HCT116 (cell line): Measurements from ENCODE around the gene SEPTIN5. TPM values are rescaled to one million over a fixed set of nuclear protein-coding genes. Genes with fewer than 3 reads are reported as not detected.

ENCODE experiments used
- ATAC-seq: fragments of 200-7000 bp; cut with Tn5 transposase; 2 replicates; pipeline ENCODE4 v1.9.1; 2020; ENCODE audit warnings: mild to moderate bottlenecking, moderate library complexity
- BruUV-seq: library from RNA; stranded (reverse); fragments of 400-500 nt; replicated peaks from 2 replicates; lab custom pipeline; 2021; lab: Mats Ljungman, UMichigan
- CTCF ChIA-PET: fragments of 300-600 bp; sonication (Branson Sonifier 250); formaldehyde crosslinking; loops from one replicate; lab custom pipeline; 2021; ENCODE audit warnings: antibody characterized with exemption; lab: Charles Lee
- POLR2A ChIA-PET: fragments of 300-600, 350-600 bp; sonication (Branson Sonifier 250); formaldehyde crosslinking; loops from one replicate; lab custom pipeline; 2021; ENCODE audit warnings: antibody characterized with exemption; lab: Charles Lee
- RAD21 ChIA-PET, 2 experiments: fragments of 300-600 bp; sonication (Branson Sonifier 250); formaldehyde crosslinking; loops; one replicate each; lab custom pipeline; 2023; ENCODE audit warnings: low total read pairs in 2 of 2; ENCODE audit not compliant: uncharacterized antibody in 2 of 2, unreplicated experiment in 2 of 2, low non-redundant PET in 1 of 2; lab: Charles Lee
- DNase-seq: peaks from one replicate; pipeline ENCODE4 v3.0.0-alpha.2; 2010; ENCODE audit warnings: low read depth, low spot score
- H2AFZ ChIP-seq: fragments of 200-600 bp; shearing (Covaris generic), sonication (generic); 2 replicates; pipeline ENCODE4 v1.6.1; 2017; ENCODE audit warnings: low read depth, mixed run types, mixed read lengths, antibody characterized with exemption, low read length; ENCODE audit not compliant: poor library complexity, severe bottlenecking
- H3K27ac ChIP-seq: 2 replicates; pipeline ENCODE4 v1.5.1; 2012; ENCODE audit warnings: low read depth, low read length
- H3K27me3 ChIP-seq: fragments of 200-600 bp; sonication (generic); 2 replicates; pipeline ENCODE4 v1.6.1; 2016; ENCODE audit warnings: mixed run types, low read length, mixed read lengths; ENCODE audit not compliant: insufficient read depth
- H3K36me3 ChIP-seq, 2 experiments: fragments of 200-500 bp in 1 of 2; fragments of 200-600 bp in 1 of 2; sonication (Bioruptor generic) in 1 of 2; sonication (generic) in 1 of 2; 2 replicates each; pipeline versions ENCODE4 v1.5.1 to v1.6.1; 2014 to 2016; ENCODE audit warnings: low read length in 2 of 2, inconsistent platforms in 1 of 2, mixed read lengths in 1 of 2, mixed run types in 1 of 2; ENCODE audit not compliant: insufficient read depth in 2 of 2, control insufficient read depth in 1 of 2
- H3K4me1 ChIP-seq, 2 experiments: fragments of 200-600 bp in 1 of 2; sonication (generic) in 1 of 2; 2 replicates each; pipeline versions ENCODE4 v1.5.1 to v1.6.1; 2012 to 2017; ENCODE audit warnings: low read length in 2 of 2, inconsistent platforms in 1 of 2, mild to moderate bottlenecking in 1 of 2, mixed read lengths in 1 of 2, mixed run types in 1 of 2, moderate library complexity in 1 of 2; ENCODE audit not compliant: insufficient read depth in 2 of 2, control insufficient read depth in 1 of 2
- H3K4me2 ChIP-seq: fragments of 200-600 bp; sonication (generic); 2 replicates; pipeline ENCODE4 v1.6.1; 2017; ENCODE audit warnings: mixed run types, low read length, mixed read lengths
- H3K4me3 ChIP-seq, 2 experiments: fragments of 200-600 bp in 1 of 2; sonication (generic) in 1 of 2; replicated peaks in 1 of 2; 2 replicates each; pipeline ENCODE4 v1.5.1; 2011 to 2016; ENCODE audit warnings: low read length in 2 of 2, control low read depth in 1 of 2, low read depth in 1 of 2, mild to moderate bottlenecking in 1 of 2, mixed read lengths in 1 of 2, mixed run types in 1 of 2
- H3K79me2 ChIP-seq: fragments of 200-600 bp; sonication (generic); 2 replicates; pipeline ENCODE4 v1.6.1; 2017; ENCODE audit warnings: mild to moderate bottlenecking, mixed run types, low read length, moderate library complexity, mixed read lengths; ENCODE audit not compliant: insufficient read depth
- H3K9ac ChIP-seq: fragments of 200-600 bp; sonication (generic); 2 replicates; pipeline ENCODE4 v1.6.1; 2016; ENCODE audit warnings: low read length, mixed read lengths
- H3K9me2 ChIP-seq: fragments of 200-600 bp; sonication (generic), shearing (Covaris generic); 2 replicates; pipeline ENCODE4 v1.6.1; 2017; ENCODE audit warnings: mixed run types, mild to moderate bottlenecking, moderate library complexity; ENCODE audit not compliant: insufficient read depth
- H3K9me3 ChIP-seq, 2 experiments: fragments of 200-500 bp in 1 of 2; fragments of 200-600 bp in 1 of 2; sonication (Bioruptor generic) in 1 of 2; sonication (generic) in 1 of 2; 2 replicates each; pipeline ENCODE4 v1.6.1; 2014 to 2017; ENCODE audit warnings: low read length in 2 of 2, mixed read lengths in 2 of 2, inconsistent platforms in 1 of 2, low read depth in 1 of 2, mild to moderate bottlenecking in 1 of 2, mixed run types in 1 of 2, moderate library complexity in 1 of 2; ENCODE audit not compliant: control insufficient read depth in 1 of 2, insufficient read depth in 1 of 2
- H4K20me1 ChIP-seq: fragments of 200-600 bp; sonication (generic), shearing (Covaris generic); 2 replicates; pipeline ENCODE4 v1.6.1; 2017; ENCODE audit warnings: mixed run types, mild to moderate bottlenecking, moderate library complexity; ENCODE audit not compliant: insufficient read depth
- ATF3 ChIP-seq: IDR thresholded peaks from 2 replicates; pipeline ENCODE4 v1.6.1; 2012
- CEBPB ChIP-seq: IDR thresholded peaks from 2 replicates; pipeline ENCODE4 v1.6.1; 2012; ENCODE audit warnings: low read depth
- ELF1 ChIP-seq: IDR thresholded peaks from 2 replicates; pipeline ENCODE4 v1.6.1; 2012; ENCODE audit warnings: low read depth, borderline replicate concordance
- EZH2 ChIP-seq: fragments of 200-600 bp; sonication (generic); IDR thresholded peaks from 2 replicates; pipeline ENCODE4 v1.6.1; 2017; ENCODE audit warnings: antibody characterized with exemption, mixed run types
- EZH2phosphoT487 ChIP-seq: fragments of 200-600 bp; IDR thresholded peaks from 2 replicates; pipeline ENCODE4 v1.6.1; 2018; ENCODE audit warnings: antibody characterized with exemption, borderline replicate concordance
- FOSL1 ChIP-seq: IDR thresholded peaks from 2 replicates; pipeline ENCODE4 v1.6.1; 2012; ENCODE audit warnings: low read depth
- JUND ChIP-seq: IDR thresholded peaks from 2 replicates; pipeline ENCODE4 v1.6.1; 2012
- POLR2AphosphoS5 ChIP-seq: IDR thresholded peaks from 2 replicates; pipeline ENCODE4 v1.6.1; 2011; ENCODE audit warnings: mild to moderate bottlenecking, low read depth, low read length, moderate library complexity
- REST ChIP-seq: IDR thresholded peaks from 2 replicates; pipeline ENCODE4 v1.6.1; 2012; ENCODE audit warnings: low read depth
- SIN3A ChIP-seq: IDR thresholded peaks from 2 replicates; pipeline ENCODE4 v1.6.1; 2012; ENCODE audit warnings: low read depth
- SRF ChIP-seq: IDR thresholded peaks from 2 replicates; pipeline ENCODE4 v1.6.1; 2012; ENCODE audit warnings: low read depth
- YY1 ChIP-seq: IDR thresholded peaks from 2 replicates; pipeline ENCODE4 v1.6.1; 2011; ENCODE audit warnings: low read length, low read depth, moderate library complexity, mild to moderate bottlenecking; ENCODE audit not compliant: insufficient replicate concordance; ENCODE audit errors: extremely low read depth
- ZBTB33 ChIP-seq: IDR thresholded peaks from 2 replicates; pipeline ENCODE4 v1.6.1; 2011; ENCODE audit warnings: mild to moderate bottlenecking, low read length, moderate library complexity; ENCODE audit not compliant: insufficient replicate concordance; ENCODE audit errors: extremely low read depth
- ZFX ChIP-seq: fragments of 450-650 bp; IDR thresholded peaks from 2 replicates; pipeline ENCODE4 v1.6.1; 2017
- intact Hi-C: fragments of 100-400 bp; cut with micrococcal nuclease; formaldehyde crosslinking; loops from 2 replicates; pipeline ENCODE4 v1.10.0; 2022
- total RNA-seq: library from RNA; stranded (reverse); gene quantifications from one replicate; pipeline ENCODE4 v1.2.1, GENCODE V29; 2021; ENCODE audit not compliant: unreplicated experiment

SEPTIN5 gene
- total RNA-seq, 1 experiment from 2014 or later: 9.0 TPM

- no peak for TF ChIP-seq REST
- no peak for TF ChIP-seq ZFX
- no peak for TF ChIP-seq FOSL1
- no peak for TF ChIP-seq CEBPB
These were observed 26.3 kb downstream of the SEPTIN5 start (continued) for GRCh38 chr22:19740586-19740985.

GRCh38 chr22:19741053-19741452 is 26.8 kb downstream of the SEPTIN5 start:
- Histone ChIP-seq H3K4me2 (no peak overlapping the region), H3K9me3 (no peaks in the 10 kb centered on the region), H4K20me1 (no peaks in the 10 kb centered on the region), H3K36me3 (no peaks in the 10 kb centered on the region), H3K9ac (no peak overlapping the region), H3K9me2 (no peaks in the 10 kb centered on the region), H3K27ac (no peak overlapping the region), H3K27me3 (no peaks in the 10 kb centered on the region), H3K4me1 (no peaks in the 10 kb centered on the region), H2AFZ (no peak overlapping the region), H3K79me2 (no peaks in the 10 kb centered on the region), H3K4me3 (no peak overlapping the region)
- ChIA-PET POLR2A (no interaction called here), RAD21 (no interaction called here), CTCF (interaction anchor here (3.5 kb wide), 1 partner anchor 10 kb away, joined by 14 read pairs; no protein-coding TSS in a partner anchor)
- intact Hi-C loops: no loop called here
- TF ChIP-seq EZH2phosphoT487: no peak
- no peak for TF ChIP-seq SIN3A
- no peak for TF ChIP-seq FOSL1
- no peak for TF ChIP-seq EZH2
- no peak for TF ChIP-seq ATF3
- no peak for TF ChIP-seq JUND
- TF ChIP-seq POLR2AphosphoS5: no peak
- TF ChIP-seq REST: no peak
- TF ChIP-seq ZFX: no peak
- no peak for TF ChIP-seq SRF
- TF ChIP-seq YY1: no peak
- no peak for TF ChIP-seq ZBTB33
- TF ChIP-seq ELF1: no peak
- ATAC-seq (no peak), DNase-seq (no peak)
- no TSS peak for BruUV-seq
